ENCODE results near the gene CDH12. TPM values are rescaled to one million over a fixed set of nuclear protein-coding genes. Genes with fewer than 3 reads are reported as not detected.
A peak's percentile ranks its signal among the peaks of the same experiment; 100 is the strongest.
"Not testable (repeated sequence)": the region's sequence is repeated elsewhere in the genome, so short reads cannot be mapped to it uniquely, and the experiment has no call there.

CDH12 gene
- total and polyA plus RNA-seq, 9 donors: 0.71 to 4.3 (median 1.1) TPM

DNA sequence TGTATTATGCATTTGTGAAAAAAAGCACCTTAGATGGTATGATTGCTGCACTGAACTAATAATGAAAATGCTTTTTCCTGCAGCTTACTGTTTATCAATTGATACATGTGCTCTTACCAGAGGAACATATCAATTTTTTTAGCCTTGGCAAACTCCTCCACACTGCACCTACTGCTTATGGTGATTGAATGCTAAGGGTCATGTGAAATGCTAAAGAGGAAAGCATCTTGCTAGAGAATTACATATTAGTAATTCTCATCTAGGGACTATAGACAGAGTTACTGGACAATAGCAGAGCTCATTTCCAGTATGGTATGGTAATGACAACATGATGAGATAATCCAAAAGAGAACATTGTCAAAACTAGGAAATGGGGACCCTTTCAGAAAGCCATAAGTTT lies 817.1 kb downstream of the CDH12 start:
- H3K4me3 ChIP-seq (ENCODE audit: low read length): no peak overlapping the region
- H3K9me3 ChIP-seq (replicated peaks; ENCODE audit: control insufficient read depth, low read depth, low read length): peaks cover 3% of the 10 kb centered on the region
- H3K27ac ChIP-seq (ENCODE audit: low read length): no peak overlapping the region
- no peaks in the 10 kb centered on the region for H3K27me3 ChIP-seq (ENCODE audit: control insufficient read depth, insufficient read depth, low read length)
- H3K36me3 ChIP-seq (ENCODE audit: control insufficient read depth, insufficient read depth, low read length): no peaks in the 10 kb centered on the region
- H3K4me1 ChIP-seq (ENCODE audit: control insufficient read depth, insufficient read depth, low read length): no peaks in the 10 kb centered on the region
- no peak for DNase-seq

GRCh38 chr5:22033066-22033465 lies 820.1 kb downstream of the CDH12 start:
- H3K36me3 ChIP-seq (ENCODE audit: control insufficient read depth, insufficient read depth, low read length): no peaks in the 10 kb centered on the region
- H3K27ac ChIP-seq (ENCODE audit: low read length): no peak overlapping the region
- no peak overlapping the region for H3K4me3 ChIP-seq (ENCODE audit: low read length)
- no peaks in the 10 kb centered on the region for H3K27me3 ChIP-seq (ENCODE audit: control insufficient read depth, insufficient read depth, low read length)
- no CpG with 5 or more reads among the region's 2 CpGs for WGBS (ENCODE audit: insufficient coverage)
- no peaks in the 10 kb centered on the region for H3K4me1 ChIP-seq (ENCODE audit: control insufficient read depth, insufficient read depth, low read length)
- peaks cover 3% of the 10 kb centered on the region for H3K9me3 ChIP-seq (replicated peaks; ENCODE audit: control insufficient read depth, low read depth, low read length)
- peak; percentile 73 for DNase-seq

GRCh38 chr5:22023784-22024183 lies 829.4 kb downstream of the CDH12 start:
- Histone ChIP-seq H3K27me3 (ENCODE audit: control insufficient read depth, insufficient read depth, low read length) (no peaks in the 10 kb centered on the region), H3K4me1 (ENCODE audit: control insufficient read depth, insufficient read depth, low read length) (no peaks in the 10 kb centered on the region), H3K27ac (ENCODE audit: low read length) (no peak overlapping the region), H3K9me3 (replicated peaks; ENCODE audit: control insufficient read depth, low read depth, low read length) (no peaks in the 10 kb centered on the region), H3K4me3 (ENCODE audit: low read length) (no peak overlapping the region), H3K36me3 (ENCODE audit: control insufficient read depth, insufficient read depth, low read length) (no peaks in the 10 kb centered on the region)
- no CpG with 5 or more reads among the region's 1 CpG for WGBS (ENCODE audit: insufficient coverage)
- no peak for DNase-seq

DNA sequence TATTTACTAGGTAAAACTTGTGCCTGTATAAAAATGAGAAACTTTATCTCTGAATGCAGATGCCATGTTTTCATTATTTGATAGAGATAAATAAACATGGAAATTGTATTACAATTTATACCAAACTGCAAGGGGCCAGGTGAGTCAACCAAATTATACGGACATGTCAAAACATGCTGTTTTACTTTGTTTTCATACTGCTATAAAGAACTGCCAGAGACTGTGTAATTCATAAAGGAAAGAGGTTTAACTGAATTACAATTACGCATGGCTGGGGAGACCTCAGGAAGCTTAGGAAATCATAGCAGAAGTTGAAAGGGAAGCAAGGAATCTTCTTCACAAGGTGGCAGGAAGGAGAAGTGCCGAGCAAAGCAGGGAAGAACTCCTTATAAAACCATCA lies 840.3 kb downstream of the CDH12 start:
- not testable (repeated sequence) for H3K9me3 ChIP-seq (replicated peaks; ENCODE audit: control insufficient read depth, low read depth, low read length); H3K27me3 ChIP-seq (ENCODE audit: control insufficient read depth, insufficient read depth, low read length); H3K4me3 ChIP-seq (ENCODE audit: low read length); DNase-seq; H3K4me1 ChIP-seq (ENCODE audit: control insufficient read depth, insufficient read depth, low read length); H3K27ac ChIP-seq (ENCODE audit: low read length); H3K36me3 ChIP-seq (ENCODE audit: control insufficient read depth, insufficient read depth, low read length)
- no CpG with 5 or more reads among the region's 3 CpGs for WGBS (ENCODE audit: insufficient coverage)

GRCh38 chr5:22010808-22011207 lies 842.3 kb downstream of the CDH12 start:
- H3K4me1 ChIP-seq (ENCODE audit: control insufficient read depth, insufficient read depth, low read length); H3K4me3 ChIP-seq (ENCODE audit: low read length); H3K27me3 ChIP-seq (ENCODE audit: control insufficient read depth, insufficient read depth, low read length); DNase-seq; H3K27ac ChIP-seq (ENCODE audit: low read length); H3K9me3 ChIP-seq (replicated peaks; ENCODE audit: control insufficient read depth, low read depth, low read length); H3K36me3 ChIP-seq (ENCODE audit: control insufficient read depth, insufficient read depth, low read length): not testable (repeated sequence)
- no CpG with 5 or more reads among the region's 4 CpGs for WGBS (ENCODE audit: insufficient coverage)

DNA sequence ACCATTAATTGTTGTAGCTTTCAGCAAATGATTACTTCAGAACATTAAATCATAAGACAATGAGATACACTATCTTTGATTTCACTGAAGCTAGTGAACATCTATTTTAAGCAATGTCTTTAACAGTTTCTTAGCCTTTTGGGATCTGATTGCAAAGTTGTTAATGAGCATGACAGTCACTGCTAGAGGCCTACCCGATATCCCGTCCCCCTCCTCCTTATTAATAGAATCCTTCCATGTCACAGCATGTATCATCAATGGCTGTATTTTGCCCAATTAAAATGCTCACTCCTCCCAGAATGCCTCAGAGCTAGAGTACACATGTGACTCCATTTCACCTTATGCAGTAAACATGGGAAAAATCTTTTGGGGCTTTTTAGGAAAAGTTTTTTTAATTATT lies 852.0 kb downstream of the CDH12 start:
- not testable (repeated sequence) for H3K27ac ChIP-seq (ENCODE audit: low read length); H3K4me1 ChIP-seq (ENCODE audit: control insufficient read depth, insufficient read depth, low read length); H3K27me3 ChIP-seq (ENCODE audit: control insufficient read depth, insufficient read depth, low read length); H3K9me3 ChIP-seq (replicated peaks; ENCODE audit: control insufficient read depth, low read depth, low read length); H3K4me3 ChIP-seq (ENCODE audit: low read length); DNase-seq; H3K36me3 ChIP-seq (ENCODE audit: control insufficient read depth, insufficient read depth, low read length)
- WGBS (ENCODE audit: insufficient coverage): 70% methylated on average over 2 of the region's 2 CpGs

GRCh38 chr5:21985799-21986198 lies 867.3 kb downstream of the CDH12 start:
- DNase-seq; H3K4me3 ChIP-seq (ENCODE audit: low read length); H3K4me1 ChIP-seq (ENCODE audit: control insufficient read depth, insufficient read depth, low read length); H3K36me3 ChIP-seq (ENCODE audit: control insufficient read depth, insufficient read depth, low read length); H3K27me3 ChIP-seq (ENCODE audit: control insufficient read depth, insufficient read depth, low read length); H3K9me3 ChIP-seq (replicated peaks; ENCODE audit: control insufficient read depth, low read depth, low read length); H3K27ac ChIP-seq (ENCODE audit: low read length): not testable (repeated sequence)
- no CpG with 5 or more reads among the region's 1 CpG for whole genome bisulfite sequencing (ENCODE audit: insufficient coverage)

GRCh38 chr5:21951571-21951970 lies 901.6 kb downstream of the CDH12 start:
- not testable (repeated sequence) for H3K9me3 ChIP-seq (replicated peaks; ENCODE audit: control insufficient read depth, low read depth, low read length); DNase-seq; H3K27ac ChIP-seq (ENCODE audit: low read length); H3K4me3 ChIP-seq (ENCODE audit: low read length); H3K36me3 ChIP-seq (ENCODE audit: control insufficient read depth, insufficient read depth, low read length); H3K27me3 ChIP-seq (ENCODE audit: control insufficient read depth, insufficient read depth, low read length); H3K4me1 ChIP-seq (ENCODE audit: control insufficient read depth, insufficient read depth, low read length)
- no CpG with 5 or more reads among the region's 1 CpG for WGBS (ENCODE audit: insufficient coverage)

- Histone ChIP-seq H3K4me3 (ENCODE audit: low read length) (no peak overlapping the region), H3K27ac (ENCODE audit: low read length) (no peak overlapping the region), H3K9me3 (replicated peaks; ENCODE audit: control insufficient read depth, low read depth, low read length) (no peaks in the 10 kb centered on the region), H3K4me1 (ENCODE audit: control insufficient read depth, insufficient read depth, low read length) (no peaks in the 10 kb centered on the region), H3K36me3 (ENCODE audit: control insufficient read depth, insufficient read depth, low read length) (no peaks in the 10 kb centered on the region), H3K27me3 (ENCODE audit: control insufficient read depth, insufficient read depth, low read length) (no peaks in the 10 kb centered on the region)
- peak; percentile 14 for DNase-seq
- WGBS (ENCODE audit: insufficient coverage): 57% methylated on average over 1 of the region's 1 CpG
These were observed 922.0 kb downstream of the CDH12 start for GRCh38 chr5:21931116-21931515.

GRCh38 chr5:21919414-21920022 lies 933.6 kb downstream of the CDH12 start:
- DNase-seq: peak; percentile 62
- Histone ChIP-seq H3K36me3 (ENCODE audit: control insufficient read depth, insufficient read depth, low read length) (no peaks in the 10 kb centered on the region), H3K4me3 (ENCODE audit: low read length) (no peak overlapping the region), H3K27ac (ENCODE audit: low read length) (no peak overlapping the region), H3K9me3 (replicated peaks; ENCODE audit: control insufficient read depth, low read depth, low read length) (no peaks in the 10 kb centered on the region), H3K27me3 (ENCODE audit: control insufficient read depth, insufficient read depth, low read length) (no peaks in the 10 kb centered on the region), H3K4me1 (ENCODE audit: control insufficient read depth, insufficient read depth, low read length) (no peaks in the 10 kb centered on the region)
- WGBS (ENCODE audit: insufficient coverage): 0% methylated on average over 2 of the region's 8 CpGs

DNA sequence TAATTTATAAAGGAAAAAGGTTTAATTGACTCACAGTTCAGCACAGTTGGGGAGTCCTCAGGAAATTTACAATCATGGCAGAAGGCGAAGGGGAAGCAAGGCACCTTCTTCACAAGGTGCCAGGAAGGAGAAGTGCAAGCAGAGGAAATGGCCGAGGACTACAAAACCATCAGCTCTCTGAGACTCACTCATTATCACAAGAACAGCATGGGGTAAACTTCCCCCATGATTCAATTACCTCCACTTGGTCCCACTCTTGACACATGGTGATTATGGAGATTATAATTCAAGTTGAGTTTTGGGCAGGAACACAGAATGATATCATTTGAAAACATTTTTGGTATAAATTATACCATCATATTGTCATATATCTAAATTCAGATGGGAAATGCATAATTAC lies 934.7 kb downstream of the CDH12 start:
- no peaks in the 10 kb centered on the region for H3K4me1 ChIP-seq (ENCODE audit: control insufficient read depth, insufficient read depth, low read length)
- 100% methylated on average over 1 of the region's 2 CpGs for WGBS (ENCODE audit: insufficient coverage)
- no peak overlapping the region for H3K27ac ChIP-seq (ENCODE audit: low read length)
- no peak for DNase-seq
- no peaks in the 10 kb centered on the region for H3K36me3 ChIP-seq (ENCODE audit: control insufficient read depth, insufficient read depth, low read length)
- no peaks in the 10 kb centered on the region for H3K27me3 ChIP-seq (ENCODE audit: control insufficient read depth, insufficient read depth, low read length)
- H3K4me3 ChIP-seq (ENCODE audit: low read length): no peak overlapping the region
- H3K9me3 ChIP-seq (replicated peaks; ENCODE audit: control insufficient read depth, low read depth, low read length): no peaks in the 10 kb centered on the region
